ENCODE data around the gene SGPL1. TPM values are rescaled to one million over a fixed set of nuclear protein-coding genes. Genes with fewer than 3 reads are reported as not detected.
A peak's percentile ranks its signal among the peaks of the same experiment; 100 is the strongest.

SGPL1 gene
- total RNA-seq, 5 donors from 2014 or later (not counting 1 experiment from before 2014, with no cell fraction given), result 25.0 to 36.8 (median 27.9) TPM

DNA sequence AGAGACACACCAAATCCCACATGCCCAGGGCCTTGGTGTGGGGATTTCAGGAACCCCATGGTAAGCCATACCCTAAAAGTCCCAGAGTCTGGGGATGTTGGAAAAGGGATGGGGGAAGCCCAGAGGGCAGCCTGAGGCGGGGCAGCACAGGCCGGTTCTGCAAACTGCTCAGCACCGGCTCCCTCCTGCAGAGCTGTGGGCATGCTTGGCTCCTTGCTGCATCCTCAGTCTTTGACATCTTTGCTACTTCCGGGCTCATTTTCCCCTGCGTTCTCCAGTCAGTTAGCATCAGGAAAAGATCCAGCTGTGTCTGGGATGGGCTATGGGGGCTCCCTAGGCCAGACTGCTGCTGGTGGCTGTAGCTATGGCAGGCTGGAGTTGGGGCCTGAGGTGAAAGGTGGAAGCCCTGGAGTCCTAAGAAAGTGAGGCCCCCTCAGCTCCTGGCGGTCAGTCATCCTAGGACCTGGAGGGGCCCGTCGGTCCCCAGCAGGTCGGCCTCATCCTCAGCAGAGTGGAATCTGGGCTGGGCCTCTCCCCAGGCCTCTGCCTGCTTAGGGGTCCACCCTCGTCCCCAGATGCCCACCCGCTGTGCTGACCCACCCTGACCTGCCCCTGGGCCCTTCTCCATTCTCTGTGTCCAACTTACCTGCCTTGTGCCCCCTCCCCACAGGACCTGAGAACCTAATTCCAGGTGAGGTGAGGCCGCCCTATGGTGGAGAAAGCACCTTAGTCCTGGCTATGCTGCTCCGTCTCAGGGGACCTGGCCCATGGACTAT lies 39.9 kb upstream of the SGPL1 start:
- Mint-ChIP-seq H3K27me3 (no peaks in the 10 kb centered on the region), H3K36me3 (no peaks in the 10 kb centered on the region), H3K27ac (no peak overlapping the region), H3K4me1 (no peaks in the 10 kb centered on the region), H3K9me3 (no peaks in the 10 kb centered on the region), H3K4me3 (no peak overlapping the region)
- DNase-seq (peak in 1 of 35 experiments; percentile 1), ATAC-seq (replicated peaks in 1 of 4) (no peak)
- H3K4me3 ChIP-seq (ENCODE audit: control insufficient read depth in 1 of 2, extremely low read depth in 1 of 2, low read length in 1 of 2), result no peak overlapping the region
- no peaks in the 10 kb centered on the region for H3K9me3 ChIP-seq
- no peaks in the 10 kb centered on the region for H3K4me1 ChIP-seq (ENCODE audit: control insufficient read depth in 1 of 2, extremely low read depth in 1 of 2, insufficient read depth in 2 of 2, low read length in 2 of 2)
- CTCF ChIA-PET, result no interaction called here
- POLR2A ChIA-PET, result no interaction called here
- H3K36me3 ChIP-seq (ENCODE audit: control insufficient read depth in 2 of 2, extremely low read depth in 1 of 2, insufficient read depth in 1 of 2, low read length in 1 of 2), result no peaks in the 10 kb centered on the region
- WGBS (ENCODE audit: insufficient coverage), result 89% methylated on average over 13 of the region's 13 CpGs
- H3K27ac ChIP-seq (ENCODE audit: low read length), result no peak overlapping the region
- H3K27me3 ChIP-seq (replicated peaks in 1 of 2; ENCODE audit: control insufficient read depth in 2 of 2, extremely low read depth in 1 of 2, insufficient read depth in 2 of 2, low read length in 1 of 2), result peaks cover 0 to 2% of the 10 kb centered on the region in 2 experiments

DNA sequence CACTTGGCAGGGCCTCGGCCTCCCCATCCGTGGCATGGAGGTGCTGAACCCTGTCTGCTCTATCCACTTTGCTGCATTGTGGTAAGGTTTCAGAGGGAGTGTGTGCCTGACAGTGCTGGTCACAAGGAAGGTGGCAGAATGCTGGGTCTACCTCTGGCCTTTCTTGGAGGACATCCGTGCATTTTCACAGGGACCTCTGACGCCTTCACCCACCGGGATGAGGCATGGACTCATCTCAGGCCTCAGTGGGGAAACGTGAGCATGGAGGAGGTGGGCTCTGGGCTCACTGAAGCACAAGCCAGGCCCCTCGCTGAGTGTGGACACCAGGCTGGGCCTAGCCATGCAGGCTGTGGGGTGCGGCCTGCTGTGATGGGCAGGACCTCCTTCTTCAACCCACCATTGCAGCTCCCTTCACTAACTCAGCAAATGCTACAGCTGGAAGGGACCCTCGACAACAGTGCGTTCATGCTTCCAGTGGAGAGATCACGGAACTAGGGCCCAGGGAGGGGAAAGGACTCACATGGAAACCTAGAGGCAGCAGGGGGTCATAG lies 39.2 kb upstream of the SGPL1 start:
- ChIA-PET POLR2A (no interaction called here), CTCF (no interaction called here)
- DNase-seq (peak in 1 of 35 experiments; percentile 2), ATAC-seq (replicated peaks in 1 of 4) (no peak)
- H3K4me1 Mint-ChIP-seq, result no peaks in the 10 kb centered on the region
- no peaks in the 10 kb centered on the region for H3K27me3 Mint-ChIP-seq
- Histone ChIP-seq H3K36me3 (ENCODE audit: control insufficient read depth in 2 of 2, extremely low read depth in 1 of 2, insufficient read depth in 1 of 2, low read length in 1 of 2) (no peaks in the 10 kb centered on the region), H3K27me3 (replicated peaks in 1 of 2; ENCODE audit: control insufficient read depth in 2 of 2, extremely low read depth in 1 of 2, insufficient read depth in 2 of 2, low read length in 1 of 2) (peaks cover 0 to 2% of the 10 kb centered on the region in 2 experiments), H3K27ac (ENCODE audit: low read length) (no peak overlapping the region), H3K9me3 (no peaks in the 10 kb centered on the region), H3K4me1 (ENCODE audit: control insufficient read depth in 1 of 2, extremely low read depth in 1 of 2, insufficient read depth in 2 of 2, low read length in 2 of 2) (no peaks in the 10 kb centered on the region), H3K4me3 (ENCODE audit: control insufficient read depth in 1 of 2, extremely low read depth in 1 of 2, low read length in 1 of 2) (no peak overlapping the region)
- no peaks in the 10 kb centered on the region for H3K36me3 Mint-ChIP-seq
- no peaks in the 10 kb centered on the region for H3K9me3 Mint-ChIP-seq
- no peak overlapping the region for H3K4me3 Mint-ChIP-seq
- WGBS (ENCODE audit: insufficient coverage), result 83% methylated on average over 10 of the region's 11 CpGs
- H3K27ac Mint-ChIP-seq, result no peak overlapping the region

DNA sequence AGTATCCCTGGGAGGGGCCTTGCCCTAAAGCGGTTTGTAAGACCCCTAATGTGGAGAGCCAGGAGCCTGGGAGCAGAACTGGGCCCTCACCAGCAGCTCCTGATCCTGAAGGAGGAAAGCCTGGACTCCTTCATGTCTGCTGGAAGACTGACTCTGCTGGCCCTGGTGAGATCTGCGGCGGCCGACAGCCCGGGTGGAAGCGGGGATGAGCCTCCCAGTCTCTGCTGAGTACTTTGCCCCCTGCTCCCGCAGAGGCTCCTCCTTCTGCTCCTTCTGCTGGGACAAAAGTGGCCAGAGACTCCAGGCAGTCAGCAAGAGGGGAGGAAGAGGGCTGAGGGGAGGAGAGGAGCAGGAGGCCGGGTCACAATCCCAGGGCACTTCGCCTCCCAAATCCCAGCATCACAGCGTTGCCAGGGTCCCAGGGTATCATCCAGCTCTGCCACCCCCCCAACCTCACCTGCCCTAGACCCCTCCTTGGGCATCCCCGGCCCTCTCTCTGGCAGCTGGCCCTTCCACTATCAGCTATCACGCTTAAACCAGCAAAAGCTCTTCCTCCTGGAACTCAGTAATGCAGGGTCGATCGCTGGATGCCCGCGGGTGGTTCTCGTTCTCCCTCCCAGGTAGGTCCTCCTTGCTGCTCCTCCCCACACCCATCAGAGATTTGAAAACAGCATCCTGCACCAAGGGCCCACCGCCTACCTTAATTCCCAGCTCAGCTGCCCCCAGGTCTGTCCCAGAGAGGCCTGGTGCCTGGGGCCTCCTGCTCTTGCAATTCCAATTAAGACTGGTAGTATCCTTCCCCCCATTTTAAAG lies 38.5 kb upstream of the SGPL1 start:
- Histone ChIP-seq H3K27ac (ENCODE audit: low read length) (no peak overlapping the region), H3K27me3 (replicated peaks in 1 of 2; ENCODE audit: control insufficient read depth in 2 of 2, extremely low read depth in 1 of 2, insufficient read depth in 2 of 2, low read length in 1 of 2) (peaks cover 0 to 3% of the 10 kb centered on the region in 2 experiments), H3K36me3 (ENCODE audit: control insufficient read depth in 2 of 2, extremely low read depth in 1 of 2, insufficient read depth in 1 of 2, low read length in 1 of 2) (no peaks in the 10 kb centered on the region), H3K4me1 (ENCODE audit: control insufficient read depth in 1 of 2, extremely low read depth in 1 of 2, insufficient read depth in 2 of 2, low read length in 2 of 2) (no peaks in the 10 kb centered on the region), H3K4me3 (ENCODE audit: control insufficient read depth in 1 of 2, extremely low read depth in 1 of 2, low read length in 1 of 2) (no peak overlapping the region), H3K9me3 (no peaks in the 10 kb centered on the region)
- Mint-ChIP-seq H3K9me3 (no peaks in the 10 kb centered on the region), H3K27ac (no peak overlapping the region), H3K36me3 (no peaks in the 10 kb centered on the region), H3K27me3 (no peaks in the 10 kb centered on the region), H3K4me3 (no peak overlapping the region), H3K4me1 (no peaks in the 10 kb centered on the region)
- DNase-seq (peak in 1 of 35 experiments; percentile 3), ATAC-seq (replicated peaks in 1 of 4) (no peak)
- WGBS (ENCODE audit: insufficient coverage), result 83% methylated on average over 15 of the region's 18 CpGs
- CTCF ChIA-PET, result no interaction called here
- POLR2A ChIA-PET, result no interaction called here

DNA sequence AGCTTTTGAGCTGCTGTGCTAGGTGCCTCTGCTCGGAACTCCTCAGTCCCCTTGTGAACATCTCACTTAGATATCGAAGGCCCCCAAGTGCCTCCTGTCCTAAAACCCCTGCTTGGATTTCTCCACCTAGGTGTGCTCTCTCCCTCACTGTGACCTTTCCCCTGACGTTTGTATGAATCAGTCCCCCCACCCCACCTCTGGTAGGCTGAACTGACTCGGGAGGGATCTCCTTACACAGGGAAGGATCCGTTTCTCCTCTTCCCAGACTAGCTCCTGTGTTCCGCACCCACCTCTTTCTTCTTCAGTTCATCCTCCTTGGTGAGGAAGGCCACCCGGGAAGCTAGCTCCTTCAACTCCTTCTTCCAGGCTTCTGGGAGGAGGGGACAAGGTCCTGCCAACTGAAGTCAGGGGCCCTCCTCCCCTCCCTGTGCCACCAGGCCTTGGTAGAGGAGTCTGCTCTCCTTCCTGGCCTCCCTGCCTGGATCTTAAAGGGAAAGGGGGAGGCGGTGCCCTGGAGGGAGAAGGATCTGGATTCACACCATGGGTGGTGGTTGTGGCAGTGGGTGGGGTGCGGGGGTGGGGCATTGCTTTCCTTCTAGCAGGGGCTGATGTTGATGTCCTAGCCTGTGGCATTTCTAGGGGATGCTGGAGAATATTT lies 37.4 kb upstream of the SGPL1 start:
- Mint-ChIP-seq H3K4me1 (no peaks in the 10 kb centered on the region), H3K27ac (no peak overlapping the region), H3K4me3 (no peak overlapping the region), H3K9me3 (no peaks in the 10 kb centered on the region), H3K36me3 (no peaks in the 10 kb centered on the region), H3K27me3 (peaks cover 4% of the 10 kb centered on the region in 2 donors)
- no peaks in the 10 kb centered on the region for H3K9me3 ChIP-seq
- no peak for ATAC-seq (replicated peaks in 1 of 4)
- peaks cover 0 to 8% of the 10 kb centered on the region in 2 experiments for H3K27me3 ChIP-seq (replicated peaks in 1 of 2; ENCODE audit: control insufficient read depth in 2 of 2, extremely low read depth in 1 of 2, insufficient read depth in 2 of 2, low read length in 1 of 2)
- no peak overlapping the region for H3K4me3 ChIP-seq (ENCODE audit: control insufficient read depth in 1 of 2, extremely low read depth in 1 of 2, low read length in 1 of 2)
- no peak overlapping the region for H3K27ac ChIP-seq (ENCODE audit: low read length)
- DNase-seq, result no peak
- ChIA-PET POLR2A (interaction anchor here in 1 of 2 donors (0.5 kb wide), 1 partner anchor 1131 kb away, joined by 4 read pairs; no protein-coding TSS in a partner anchor), CTCF (interaction anchor here in 1 of 2 donors (0.6 kb wide), 1 partner anchor 328 kb away, joined by 3 read pairs; no protein-coding TSS in a partner anchor)
- H3K4me1 ChIP-seq (ENCODE audit: control insufficient read depth in 1 of 2, extremely low read depth in 1 of 2, insufficient read depth in 2 of 2, low read length in 2 of 2), result no peaks in the 10 kb centered on the region
- 79% methylated on average over 4 of the region's 9 CpGs for WGBS (ENCODE audit: insufficient coverage)
- no peaks in the 10 kb centered on the region for H3K36me3 ChIP-seq (ENCODE audit: control insufficient read depth in 2 of 2, extremely low read depth in 1 of 2, insufficient read depth in 1 of 2, low read length in 1 of 2)

DNA sequence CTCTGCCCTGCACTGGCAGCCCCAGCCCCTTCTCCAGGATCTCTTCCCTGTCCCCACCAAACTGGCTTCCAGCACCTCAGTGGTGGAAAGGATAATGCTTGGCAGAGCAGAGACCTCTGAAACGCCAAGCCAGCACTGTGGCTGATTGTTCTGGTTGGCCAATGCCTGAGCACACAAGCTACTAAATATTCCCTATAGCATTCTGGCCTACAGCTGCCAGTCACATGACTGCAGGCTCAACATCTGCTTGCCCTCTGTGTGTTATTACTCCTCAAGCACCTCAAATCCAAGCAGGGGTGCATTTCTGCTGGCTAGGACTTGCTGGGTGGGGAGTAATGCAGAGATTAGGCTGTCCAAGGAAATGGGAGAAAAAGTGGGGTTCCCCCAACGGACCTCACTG lies 36.7 kb upstream of the SGPL1 start:
- Mint-ChIP-seq H3K36me3 (no peaks in the 10 kb centered on the region), H3K27ac (no peak overlapping the region), H3K4me3 (no peak overlapping the region), H3K27me3 (peaks cover 4 to 5% of the 10 kb centered on the region in 2 donors), H3K9me3 (no peaks in the 10 kb centered on the region), H3K4me1 (no peaks in the 10 kb centered on the region)
- 73% methylated on average over 2 of the region's 2 CpGs for WGBS (ENCODE audit: insufficient coverage)
- peaks cover 0 to 8% of the 10 kb centered on the region in 2 experiments for H3K27me3 ChIP-seq (replicated peaks in 1 of 2; ENCODE audit: control insufficient read depth in 2 of 2, extremely low read depth in 1 of 2, insufficient read depth in 2 of 2, low read length in 1 of 2)
- H3K27ac ChIP-seq (ENCODE audit: low read length), result no peak overlapping the region
- DNase-seq (no peak), ATAC-seq (replicated peaks in 1 of 4) (no peak)
- H3K4me1 ChIP-seq (ENCODE audit: control insufficient read depth in 1 of 2, extremely low read depth in 1 of 2, insufficient read depth in 2 of 2, low read length in 2 of 2), result no peaks in the 10 kb centered on the region
- POLR2A ChIA-PET, result interaction anchor here in 1 of 2 donors (0.5 kb wide), 1 partner anchor 1131 kb away, joined by 4 read pairs; no protein-coding TSS in a partner anchor
- H3K4me3 ChIP-seq (ENCODE audit: control insufficient read depth in 1 of 2, extremely low read depth in 1 of 2, low read length in 1 of 2), result no peak overlapping the region
- H3K36me3 ChIP-seq (ENCODE audit: control insufficient read depth in 2 of 2, extremely low read depth in 1 of 2, insufficient read depth in 1 of 2, low read length in 1 of 2), result no peaks in the 10 kb centered on the region
- CTCF ChIA-PET, result no interaction called here
- no peaks in the 10 kb centered on the region for H3K9me3 ChIP-seq

Data from T-cell (primary cell).